HCT116 (cell line): ENCODE data around the gene MAP3K3.

Source experiments
- CEBPB ChIP-seq: IDR thresholded peaks from 2 replicates; pipeline ENCODE4 v1.6.1; 2012; ENCODE audit warnings: low read depth
- CTCF ChIP-seq, 3 experiments: fragments of 200-600 bp in 1 of 3; sonication (generic) in 1 of 3; IDR thresholded peaks in 2 of 3; conservative IDR thresholded peaks in 1 of 3; 2 replicates each; pipeline ENCODE4 v1.5.1; 2012 to 2017; ENCODE audit warnings: low read depth in 2 of 3, low read length in 2 of 3, antibody characterized with exemption in 1 of 3, borderline replicate concordance in 1 of 3, control low read depth in 1 of 3, mild to moderate bottlenecking in 1 of 3, mixed read lengths in 1 of 3, mixed run types in 1 of 3, moderate library complexity in 1 of 3; ENCODE audit not compliant: insufficient read depth in 1 of 3
- EZH2phosphoT487 ChIP-seq: fragments of 200-600 bp; IDR thresholded peaks from 2 replicates; pipeline ENCODE4 v1.6.1; 2018; ENCODE audit warnings: antibody characterized with exemption, borderline replicate concordance
- YY1 ChIP-seq: IDR thresholded peaks from 2 replicates; pipeline ENCODE4 v1.6.1; 2011; ENCODE audit warnings: low read length, low read depth, moderate library complexity, mild to moderate bottlenecking; ENCODE audit not compliant: insufficient replicate concordance; ENCODE audit errors: extremely low read depth
- ZFX ChIP-seq: fragments of 450-650 bp; IDR thresholded peaks from 2 replicates; pipeline ENCODE4 v1.6.1; 2017

- peak; percentile 70; the same call in 1 of the 2 replicates for TF ChIP-seq ZFX
- TF ChIP-seq CEBPB: no peak
- TF ChIP-seq CTCF (IDR thresholded peaks at IDR 0.05 in 2 of 3, conservative IDR thresholded peaks at IDR 0.05 in 1 of 3; ENCODE audit: borderline replicate concordance in 1 of 3, insufficient read depth in 1 of 3, low read depth in 2 of 3, low read length in 2 of 3): no peak
- TF ChIP-seq YY1: no peak
- TF ChIP-seq EZH2phosphoT487: no peak
Observed at GRCh38 chr17:63699638-63700527, 77.7 kb downstream of the MAP3K3 start, which contains the start of gene LIMD2.
